PC-3 (cell line): ENCODE measurements around the gene DRAP1. TPM values are rescaled to one million over a fixed set of nuclear protein-coding genes. Genes with fewer than 3 reads are reported as not detected.

Source experiments
- ATAC-seq: fragments of 200-7000 bp; cut with Tn5 transposase; 2 replicates; pipeline ENCODE4 v1.9.1; 2020; ENCODE audit warnings: mild to moderate bottlenecking, moderate library complexity
- BruUV-seq: library from RNA; stranded (reverse); fragments of 400-500 nt; replicated peaks from 2 replicates; lab custom pipeline; 2021; lab: Mats Ljungman, UMichigan
- CTCF ChIA-PET: fragments of 300-600 bp; sonication (Branson Sonifier 250); formaldehyde crosslinking; loops from one replicate; lab custom pipeline; 2022; ENCODE audit warnings: antibody characterized with exemption; lab: Charles Lee
- POLR2A ChIA-PET: fragments of 300-600 bp; sonication (Branson Sonifier 250); formaldehyde crosslinking; loops from one replicate; lab custom pipeline; 2022; ENCODE audit warnings: antibody characterized with exemption; ENCODE audit not compliant: unreplicated experiment; lab: Charles Lee
- DNase-seq: peaks from one replicate; pipeline ENCODE4 v3.0.0-alpha.2; 2015
- H2AFZ ChIP-seq: fragments of 300-600 bp; sonication (generic); 2 replicates; pipeline ENCODE4 v1.6.0; 2016; ENCODE audit warnings: antibody characterized with exemption, low read length
- H3F3A ChIP-seq: fragments of 300-600 bp; sonication (generic); one replicate; pipeline ENCODE4 v1.6.0; 2017; ENCODE audit warnings: antibody characterized with exemption, low read length, control low read depth, mild to moderate bottlenecking; ENCODE audit not compliant: unreplicated experiment
- H3K27ac ChIP-seq: fragments of 300-600 bp; sonication (generic); 2 replicates; pipeline ENCODE4 v1.5.1; 2016; ENCODE audit warnings: mild to moderate bottlenecking, low read length
- H3K27me3 ChIP-seq: fragments of 300-600 bp; sonication (generic); 2 replicates; pipeline ENCODE4 v1.6.1; 2016; ENCODE audit warnings: low read length, mixed read lengths
- H3K36me3 ChIP-seq: fragments of 300-600 bp; sonication (generic); 2 replicates; pipeline ENCODE4 v1.6.1; 2016; ENCODE audit warnings: low read depth, mixed run types, low read length, mixed read lengths
- H3K4me1 ChIP-seq: fragments of 300-600 bp; sonication (generic); 2 replicates; pipeline ENCODE4 v1.5.1; 2016; ENCODE audit warnings: low read length; ENCODE audit not compliant: insufficient read depth
- H3K4me2 ChIP-seq: fragments of 300-600 bp; sonication (generic); 2 replicates; pipeline ENCODE4 v1.6.0; 2016; ENCODE audit warnings: low read length
- H3K4me3 ChIP-seq: fragments of 300-600 bp; sonication (generic); 2 replicates; pipeline ENCODE4 v1.5.1; 2016; ENCODE audit warnings: mild to moderate bottlenecking, low read length, mixed read lengths
- H3K79me2 ChIP-seq: fragments of 300-600 bp; sonication (generic); 2 replicates; pipeline ENCODE4 v1.6.1; 2017; ENCODE audit warnings: low read length, mixed read lengths
- H3K9ac ChIP-seq: fragments of 300-600 bp; sonication (generic); 2 replicates; pipeline ENCODE4 v1.6.0; 2016; ENCODE audit warnings: mild to moderate bottlenecking, low read length
- H3K9me2 ChIP-seq: fragments of 300-600 bp; sonication (generic); replicated peaks from 2 replicates; pipeline ENCODE4 v1.6.1; 2016; ENCODE audit warnings: mixed run types, low read length, mixed read lengths
- H3K9me3 ChIP-seq: fragments of 300-600 bp; sonication (generic); 2 replicates; pipeline ENCODE4 v1.6.1; 2016; ENCODE audit warnings: low read length, mixed read lengths
- H4K20me1 ChIP-seq: fragments of 300-600 bp; sonication (generic); 2 replicates; pipeline ENCODE4 v1.6.1; 2016; ENCODE audit warnings: low read length, mixed read lengths
- CTCF ChIP-seq: fragments of 300-600 bp; sonication (generic); conservative IDR thresholded peaks from 2 replicates; pipeline ENCODE4 v1.5.1; 2017; ENCODE audit warnings: antibody characterized with exemption, low read depth, mild to moderate bottlenecking, low read length
- EZH2 ChIP-seq: fragments of 300-600 bp; sonication (generic); IDR thresholded peaks from one replicate; pipeline ENCODE4 v1.6.1; 2017; ENCODE audit warnings: antibody characterized with exemption, mild to moderate bottlenecking, low read length; ENCODE audit not compliant: unreplicated experiment
- EZH2phosphoT487 ChIP-seq: fragments of 300-600 bp; sonication (generic); IDR thresholded peaks from 2 replicates; pipeline ENCODE4 v1.6.1; 2018; ENCODE audit warnings: mild to moderate bottlenecking, antibody characterized with exemption, low read length, borderline replicate concordance
- intact Hi-C: fragments of 100-400 bp; cut with micrococcal nuclease; formaldehyde crosslinking; loops from 2 replicates; pipeline ENCODE4 v1.9.0; 2023
- total RNA-seq: library from RNA; depleted of rRNA; stranded (reverse); fragments of >200 nt; gene quantifications from 2 replicates; pipeline ENCODE4 v1.2.3, GENCODE V29; 2014

Gene DRAP1
- total RNA-seq, 1 experiment from 2014 or later: 944 TPM

GRCh38 chr11:65894034-65894591, 25.1 kb upstream of the DRAP1 start:
- H2AFZ ChIP-seq: no peak overlapping the region
- ATAC-seq (no peak), DNase-seq (peak; percentile 37)
- H3K9ac ChIP-seq: no peak overlapping the region
- POLR2A ChIA-PET: interaction anchor here (0.5 to 0.7 kb wide), 4 partner anchors 9 to 406 kb away, joined by 3 to 5 read pairs (median 3); no protein-coding TSS in a partner anchor
- no peak for TF ChIP-seq EZH2
- TF ChIP-seq CTCF: peak; percentile 18; the same call in 1 of the 2 replicates
- no peak for TF ChIP-seq EZH2phosphoT487
- peak overlapping the region; percentile 13; the same call in 1 of the 2 replicates for H3K27ac ChIP-seq
- peaks cover 58% of the 10 kb centered on the region for H4K20me1 ChIP-seq
- peak overlapping the region; percentile 96 for H3K4me2 ChIP-seq
- no peaks in the 10 kb centered on the region for H3K9me3 ChIP-seq
- peaks cover 64% of the 10 kb centered on the region for H3F3A ChIP-seq
- CTCF ChIA-PET: no interaction called here
- intact Hi-C loops: no loop called here
- peaks cover 58% of the 10 kb centered on the region for H3K79me2 ChIP-seq
- no peaks in the 10 kb centered on the region for H3K27me3 ChIP-seq
- H3K4me1 ChIP-seq: peaks cover 42% of the 10 kb centered on the region
- no TSS peak for BruUV-seq
- H3K36me3 ChIP-seq: peaks cover 56% of the 10 kb centered on the region
- H3K4me3 ChIP-seq: peak overlapping the region; percentile 72
- H3K9me2 ChIP-seq: no peaks in the 10 kb centered on the region

- H3K4me2 ChIP-seq: peak overlapping the region; percentile 96
- H3K9ac ChIP-seq: peak overlapping the region; percentile 98
- TF ChIP-seq EZH2: no peak
- no peak for TF ChIP-seq EZH2phosphoT487
- no peak for TF ChIP-seq CTCF
- no TSS peak for BruUV-seq
- H3K27me3 ChIP-seq: no peaks in the 10 kb centered on the region
- ATAC-seq: no peak
- H3K4me3 ChIP-seq: peak overlapping the region; percentile 78
- peaks cover 69% of the 10 kb centered on the region for H3K79me2 ChIP-seq
- peaks cover 64% of the 10 kb centered on the region for H4K20me1 ChIP-seq
- H3K36me3 ChIP-seq: peaks cover 64% of the 10 kb centered on the region
- no peak overlapping the region for H2AFZ ChIP-seq
- no peaks in the 10 kb centered on the region for H3K9me3 ChIP-seq
- DNase-seq: peak; percentile 54
- H3K9me2 ChIP-seq: no peaks in the 10 kb centered on the region
- peaks cover 30% of the 10 kb centered on the region for H3K4me1 ChIP-seq
- intact Hi-C loops: no loop called here
- ChIA-PET CTCF (no interaction called here), POLR2A (interaction anchor here (0.7 to 0.8 kb wide), 2 partner anchors 23 to 83 kb away, joined by 3 read pairs; no protein-coding TSS in a partner anchor)
- H3F3A ChIP-seq: peaks cover 57% of the 10 kb centered on the region
- peak overlapping the region; percentile 96 for H3K27ac ChIP-seq
These were observed 23.7 kb upstream of the DRAP1 start for GRCh38 chr11:65895482-65895981.
